HepG2 (cell line): Measurements from ENCODE around the gene EIF1. TPM values are rescaled to one million over a fixed set of nuclear protein-coding genes. Genes with fewer than 3 reads are reported as not detected.

Source experiments
- ELF1 ChIP-seq: sonication (generic); formaldehyde crosslinking; IDR thresholded peaks from 2 replicates; pipeline ENCODE4 v1.4.0; 2020; ENCODE audit warnings: missing genetic modification reagents
- POLR2G ChIP-seq: fragments of 200-400 bp; formaldehyde crosslinking; IDR thresholded peaks from 2 replicates; pipeline ENCODE4 v1.6.1; 2018; ENCODE audit warnings: mild to moderate bottlenecking, low read depth, low read length, moderate library complexity
- SAFB2 ChIP-seq: sonication (generic); formaldehyde crosslinking; IDR thresholded peaks from 2 replicates; pipeline ENCODE4 v1.5.1; 2020; ENCODE audit warnings: missing genetic modification reagents, low read depth, mild to moderate bottlenecking, borderline replicate concordance
- TP53 ChIP-seq: sonication (generic); formaldehyde crosslinking; conservative IDR thresholded peaks from 2 replicates; pipeline ENCODE4 v1.4.0; 2020; ENCODE audit warnings: missing genetic modification reagents
- XRCC5 ChIP-seq: fragments of 200-400 bp; formaldehyde crosslinking; optimal IDR thresholded peaks from 2 replicates; pipeline ENCODE3; 2017; ENCODE audit warnings: mild to moderate bottlenecking, low read length
- ZFY ChIP-seq: sonication (generic); formaldehyde crosslinking; IDR thresholded peaks from 2 replicates; pipeline ENCODE4 v1.4.0; 2020; ENCODE audit warnings: missing genetic modification reagents
- ZNF317 ChIP-seq: sonication (generic); formaldehyde crosslinking; IDR thresholded peaks from 2 replicates; pipeline ENCODE4 v1.5.0; 2020; ENCODE audit warnings: mild to moderate bottlenecking, missing genetic modification reagents
- ZNF34 ChIP-seq: sonication (generic); formaldehyde crosslinking; IDR thresholded peaks from 2 replicates; pipeline ENCODE4 v1.4.0; 2020; ENCODE audit warnings: mild to moderate bottlenecking, missing genetic modification reagents, borderline replicate concordance
- ZNF510 ChIP-seq: sonication (generic); formaldehyde crosslinking; IDR thresholded peaks from 2 replicates; pipeline ENCODE4 v1.4.0; 2020; ENCODE audit warnings: low read depth, mild to moderate bottlenecking, missing genetic modification reagents
- ZNF569 ChIP-seq: sonication (generic); formaldehyde crosslinking; IDR thresholded peaks from 2 replicates; pipeline ENCODE4 v1.5.0; 2020; ENCODE audit warnings: mild to moderate bottlenecking, missing genetic modification reagents, moderate library complexity, borderline replicate concordance
- ZNF644 ChIP-seq: IDR thresholded peaks from 2 replicates; pipeline ENCODE4 v1.6.1; 2016; ENCODE audit warnings: low read depth
- polyA plus RNA-seq, 8 experiments: library from polyadenylated mRNA; depleted of rRNA in 3 of 8; stranded (reverse) in 7 of 8; unstranded in 1 of 8; fragments of >200 nt; fragmentation: Illumina TruSeq in 4 of 8; extraction: Trizol in 4 of 8; gene quantifications; 2 replicates each; pipeline versions ENCODE4 v1.2.1 to v1.2.3, GENCODE V29; 2011 to 2016; ENCODE audit warnings: low read depth in 4 of 8, missing spikeins in 1 of 8, mixed read lengths in 1 of 8; ENCODE audit not compliant: insufficient read depth in 1 of 8
- total RNA-seq, 5 experiments: library from RNA; depleted of rRNA; stranded (reverse); fragments of >200 nt; fragmentation: Illumina TruSeq; extraction: Trizol; gene quantifications; 2 replicates each; pipeline ENCODE4 v1.2.3, GENCODE V29; 2016; ENCODE audit warnings: low read depth in 1 of 5
- TF ChIP-seq, protein P1 (sequence below): sonication (generic); formaldehyde crosslinking; IDR thresholded peaks from 2 replicates; pipeline ENCODE4 v1.4.0; 2020; ENCODE audit warnings: missing genetic modification reagents, mild to moderate bottlenecking, borderline replicate concordance
- TF ChIP-seq, protein P2 (sequence below): sonication (generic); formaldehyde crosslinking; IDR thresholded peaks from 2 replicates; pipeline ENCODE4 v1.4.0; 2020; ENCODE audit warnings: missing genetic modification reagents, borderline replicate concordance
- TF ChIP-seq, protein P3 (sequence below): sonication (generic); formaldehyde crosslinking; IDR thresholded peaks from 2 replicates; pipeline ENCODE4 v1.4.0; 2020; ENCODE audit warnings: mild to moderate bottlenecking, missing genetic modification reagents, borderline replicate concordance
- TF ChIP-seq, protein P4 (sequence below): sonication (generic); formaldehyde crosslinking; IDR thresholded peaks from 2 replicates; pipeline ENCODE4 v1.4.0; 2020; ENCODE audit warnings: missing genetic modification reagents
- TF ChIP-seq, protein P5 (sequence below): sonication (generic); formaldehyde crosslinking; IDR thresholded peaks from 2 replicates; pipeline ENCODE4 v1.8.1; 2023; ENCODE audit warnings: mild to moderate bottlenecking, moderate library complexity, missing genetic modification reagents
- TF ChIP-seq, protein P6 (sequence below): sonication (generic); formaldehyde crosslinking; IDR thresholded peaks from 2 replicates; pipeline ENCODE4 v1.4.0; 2020; ENCODE audit warnings: mild to moderate bottlenecking, missing genetic modification reagents

EIF1 gene
- total and polyA plus RNA-seq, 2 of the 13 experiments (the other 11 are each of a cell fraction or from before 2014, with no cell fraction given), result 147 to 517 TPM

DNA sequence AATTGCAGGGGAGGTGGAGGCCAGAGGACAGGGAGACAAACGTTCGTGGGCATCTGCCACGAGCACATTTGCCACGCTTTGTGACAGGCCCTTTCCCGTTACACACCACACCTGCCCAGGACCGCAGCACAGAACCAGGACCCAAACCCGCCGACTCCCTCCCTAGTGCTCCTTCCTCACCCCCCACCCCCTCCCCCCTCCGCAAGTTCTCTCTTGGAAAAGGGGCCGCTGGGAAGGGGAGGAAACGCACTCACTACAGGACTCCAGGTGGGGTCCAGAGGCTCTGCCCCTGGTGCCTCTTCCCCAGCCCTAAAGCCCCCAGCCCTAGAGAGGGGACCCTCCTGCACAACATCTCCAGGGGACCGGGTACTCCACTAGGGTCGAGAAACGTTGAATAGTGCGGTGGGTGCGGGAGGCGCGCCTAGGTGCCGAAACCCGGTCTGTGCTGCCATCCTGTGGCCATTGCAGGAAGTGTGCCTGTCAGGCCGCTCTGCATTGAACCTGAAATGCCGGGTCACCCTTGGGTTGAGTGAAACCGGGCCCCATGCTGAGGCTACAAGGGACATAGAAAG is 21.9 kb upstream of the EIF1 start (continued):
- TF ChIP-seq ZNF644 (CRISPR knock-in tag) (0 out of 2 replicates have a peak, but pooled peaks have one; percentile 38), ZNF34 (CRISPR knock-in tag) (no peak), ZNF317 (CRISPR knock-in tag) (0 out of 2 replicates have a peak, but pooled peaks have one; percentile 12), ZFY (CRISPR knock-in tag) (peak; percentile 63; the same call in 1 of the 2 replicates), ZNF510 (CRISPR knock-in tag) (no peak), XRCC5 (peak; percentile 97), SAFB2 (CRISPR knock-in tag) (no peak), POLR2G (no peak), TP53 (CRISPR knock-in tag) (0 out of 2 replicates have a peak, but pooled peaks have one; percentile 20), ELF1 (peak; percentile 40; the same call in 1 of the 2 replicates), ZNF569 (CRISPR knock-in tag) (no peak)
- TF ChIP-seq, protein P1, sequence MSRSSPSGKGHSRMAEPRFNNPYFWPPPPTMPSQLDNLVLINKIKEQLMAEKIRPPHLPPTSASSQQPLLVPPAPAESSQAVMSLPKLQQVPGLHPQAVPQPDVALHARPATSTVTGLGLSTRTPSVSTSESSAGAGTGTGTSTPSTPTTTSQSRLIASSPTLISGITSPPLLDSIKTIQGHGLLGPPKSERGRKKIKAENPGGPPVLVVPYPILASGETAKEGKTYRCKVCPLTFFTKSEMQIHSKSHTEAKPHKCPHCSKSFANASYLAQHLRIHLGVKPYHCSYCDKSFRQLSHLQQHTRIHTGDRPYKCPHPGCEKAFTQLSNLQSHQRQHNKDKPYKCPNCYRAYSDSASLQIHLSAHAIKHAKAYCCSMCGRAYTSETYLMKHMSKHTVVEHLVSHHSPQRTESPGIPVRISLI, result no peak
- TF ChIP-seq, protein P2, sequence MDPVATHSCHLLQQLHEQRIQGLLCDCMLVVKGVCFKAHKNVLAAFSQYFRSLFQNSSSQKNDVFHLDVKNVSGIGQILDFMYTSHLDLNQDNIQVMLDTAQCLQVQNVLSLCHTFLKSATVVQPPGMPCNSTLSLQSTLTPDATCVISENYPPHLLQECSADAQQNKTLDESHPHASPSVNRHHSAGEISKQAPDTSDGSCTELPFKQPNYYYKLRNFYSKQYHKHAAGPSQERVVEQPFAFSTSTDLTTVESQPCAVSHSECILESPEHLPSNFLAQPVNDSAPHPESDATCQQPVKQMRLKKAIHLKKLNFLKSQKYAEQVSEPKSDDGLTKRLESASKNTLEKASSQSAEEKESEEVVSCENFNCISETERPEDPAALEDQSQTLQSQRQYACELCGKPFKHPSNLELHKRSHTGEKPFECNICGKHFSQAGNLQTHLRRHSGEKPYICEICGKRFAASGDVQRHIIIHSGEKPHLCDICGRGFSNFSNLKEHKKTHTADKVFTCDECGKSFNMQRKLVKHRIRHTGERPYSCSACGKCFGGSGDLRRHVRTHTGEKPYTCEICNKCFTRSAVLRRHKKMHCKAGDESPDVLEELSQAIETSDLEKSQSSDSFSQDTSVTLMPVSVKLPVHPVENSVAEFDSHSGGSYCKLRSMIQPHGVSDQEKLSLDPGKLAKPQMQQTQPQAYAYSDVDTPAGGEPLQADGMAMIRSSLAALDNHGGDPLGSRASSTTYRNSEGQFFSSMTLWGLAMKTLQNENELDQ, result no peak
- TF ChIP-seq, protein P3, sequence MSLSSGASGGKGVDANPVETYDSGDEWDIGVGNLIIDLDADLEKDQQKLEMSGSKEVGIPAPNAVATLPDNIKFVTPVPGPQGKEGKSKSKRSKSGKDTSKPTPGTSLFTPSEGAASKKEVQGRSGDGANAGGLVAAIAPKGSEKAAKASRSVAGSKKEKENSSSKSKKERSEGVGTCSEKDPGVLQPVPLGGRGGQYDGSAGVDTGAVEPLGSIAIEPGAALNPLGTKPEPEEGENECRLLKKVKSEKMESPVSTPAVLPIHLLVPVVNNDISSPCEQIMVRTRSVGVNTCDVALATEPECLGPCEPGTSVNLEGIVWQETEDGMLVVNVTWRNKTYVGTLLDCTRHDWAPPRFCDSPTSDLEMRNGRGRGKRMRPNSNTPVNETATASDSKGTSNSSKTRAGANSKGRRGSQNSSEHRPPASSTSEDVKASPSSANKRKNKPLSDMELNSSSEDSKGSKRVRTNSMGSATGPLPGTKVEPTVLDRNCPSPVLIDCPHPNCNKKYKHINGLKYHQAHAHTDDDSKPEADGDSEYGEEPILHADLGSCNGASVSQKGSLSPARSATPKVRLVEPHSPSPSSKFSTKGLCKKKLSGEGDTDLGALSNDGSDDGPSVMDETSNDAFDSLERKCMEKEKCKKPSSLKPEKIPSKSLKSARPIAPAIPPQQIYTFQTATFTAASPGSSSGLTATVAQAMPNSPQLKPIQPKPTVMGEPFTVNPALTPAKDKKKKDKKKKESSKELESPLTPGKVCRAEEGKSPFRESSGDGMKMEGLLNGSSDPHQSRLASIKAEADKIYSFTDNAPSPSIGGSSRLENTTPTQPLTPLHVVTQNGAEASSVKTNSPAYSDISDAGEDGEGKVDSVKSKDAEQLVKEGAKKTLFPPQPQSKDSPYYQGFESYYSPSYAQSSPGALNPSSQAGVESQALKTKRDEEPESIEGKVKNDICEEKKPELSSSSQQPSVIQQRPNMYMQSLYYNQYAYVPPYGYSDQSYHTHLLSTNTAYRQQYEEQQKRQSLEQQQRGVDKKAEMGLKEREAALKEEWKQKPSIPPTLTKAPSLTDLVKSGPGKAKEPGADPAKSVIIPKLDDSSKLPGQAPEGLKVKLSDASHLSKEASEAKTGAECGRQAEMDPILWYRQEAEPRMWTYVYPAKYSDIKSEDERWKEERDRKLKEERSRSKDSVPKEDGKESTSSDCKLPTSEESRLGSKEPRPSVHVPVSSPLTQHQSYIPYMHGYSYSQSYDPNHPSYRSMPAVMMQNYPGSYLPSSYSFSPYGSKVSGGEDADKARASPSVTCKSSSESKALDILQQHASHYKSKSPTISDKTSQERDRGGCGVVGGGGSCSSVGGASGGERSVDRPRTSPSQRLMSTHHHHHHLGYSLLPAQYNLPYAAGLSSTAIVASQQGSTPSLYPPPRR, result no peak
- TF ChIP-seq, protein P4, sequence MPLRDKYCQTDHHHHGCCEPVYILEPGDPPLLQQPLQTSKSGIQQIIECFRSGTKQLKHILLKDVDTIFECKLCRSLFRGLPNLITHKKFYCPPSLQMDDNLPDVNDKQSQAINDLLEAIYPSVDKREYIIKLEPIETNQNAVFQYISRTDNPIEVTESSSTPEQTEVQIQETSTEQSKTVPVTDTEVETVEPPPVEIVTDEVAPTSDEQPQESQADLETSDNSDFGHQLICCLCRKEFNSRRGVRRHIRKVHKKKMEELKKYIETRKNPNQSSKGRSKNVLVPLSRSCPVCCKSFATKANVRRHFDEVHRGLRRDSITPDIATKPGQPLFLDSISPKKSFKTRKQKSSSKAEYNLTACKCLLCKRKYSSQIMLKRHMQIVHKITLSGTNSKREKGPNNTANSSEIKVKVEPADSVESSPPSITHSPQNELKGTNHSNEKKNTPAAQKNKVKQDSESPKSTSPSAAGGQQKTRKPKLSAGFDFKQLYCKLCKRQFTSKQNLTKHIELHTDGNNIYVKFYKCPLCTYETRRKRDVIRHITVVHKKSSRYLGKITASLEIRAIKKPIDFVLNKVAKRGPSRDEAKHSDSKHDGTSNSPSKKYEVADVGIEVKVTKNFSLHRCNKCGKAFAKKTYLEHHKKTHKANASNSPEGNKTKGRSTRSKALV, result peak; percentile 81
- TF ChIP-seq, protein P5, sequence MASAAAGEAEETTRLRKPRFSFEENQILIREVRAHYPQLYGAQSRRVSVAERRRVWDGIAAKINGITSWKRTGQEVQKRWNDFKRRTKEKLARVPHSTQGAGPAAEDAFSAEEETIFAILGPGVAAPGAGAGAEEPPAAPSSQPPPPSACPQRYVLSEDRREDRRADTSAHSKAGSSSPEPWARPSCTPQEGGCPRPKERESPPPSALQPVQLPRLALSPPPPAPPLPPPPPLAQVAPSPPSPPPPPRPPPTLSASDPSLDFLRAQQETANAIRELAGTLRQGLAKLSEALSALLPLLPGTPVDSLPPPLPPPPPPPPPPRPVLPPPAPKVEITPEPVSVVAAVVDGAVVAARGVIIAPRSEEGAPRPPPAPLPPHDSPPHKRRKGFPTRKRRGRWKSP, result no peak
- TF ChIP-seq, protein P6, sequence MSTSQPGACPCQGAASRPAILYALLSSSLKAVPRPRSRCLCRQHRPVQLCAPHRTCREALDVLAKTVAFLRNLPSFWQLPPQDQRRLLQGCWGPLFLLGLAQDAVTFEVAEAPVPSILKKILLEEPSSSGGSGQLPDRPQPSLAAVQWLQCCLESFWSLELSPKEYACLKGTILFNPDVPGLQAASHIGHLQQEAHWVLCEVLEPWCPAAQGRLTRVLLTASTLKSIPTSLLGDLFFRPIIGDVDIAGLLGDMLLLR (CRISPR knock-in tag), result no peak
